ENCODE data around the gene SORL1-AS1.

The SORL1-AS1 gene

GRCh38 chr11:121389651-121390050 lies 63.1 kb downstream of the SORL1-AS1 start:
- H3K9ac ChIP-seq (ENCODE audit: low read length in 2 of 2) = no peak overlapping the region
- no peaks in the 10 kb centered on the region for H3K36me3 ChIP-seq (ENCODE audit: control insufficient read depth in 2 of 2, insufficient read depth in 2 of 2, low read length in 2 of 2)
- peak overlapping the region; percentile 50 for H3K27ac ChIP-seq (ENCODE audit: low read length)
- H3K4me3 ChIP-seq (ENCODE audit: low read length in 2 of 2) = peak overlapping the region in 1 of 2 donors; percentile 52
- no peaks in the 10 kb centered on the region for H3K9me3 ChIP-seq (ENCODE audit: control insufficient read depth in 2 of 2, low read length in 2 of 2)
- H3K27me3 ChIP-seq (ENCODE audit: control insufficient read depth in 1 of 2, insufficient read depth in 2 of 2, low read length in 2 of 2) = no peaks in the 10 kb centered on the region
- peaks cover 4% of the 10 kb centered on the region for H3K4me1 ChIP-seq (ENCODE audit: control insufficient read depth, insufficient read depth, low read length)

All from stomach smooth muscle (tissue), 2 donors.